Fibroblast of villous mesenchyme (primary cell): ENCODE results near the gene IGDCC3. TPM values are rescaled to one million over a fixed set of nuclear protein-coding genes. Genes with fewer than 3 reads are reported as not detected.

Experiments used
- DNase-seq: peaks from one replicate; pipeline ENCODE4 v3.0.0-alpha.2; 2010; ENCODE audit warnings: low read depth
- H3K4me3 ChIP-seq: 2 replicates; pipeline ENCODE4 v1.5.1; 2011; ENCODE audit warnings: low read depth, mild to moderate bottlenecking, low read length
- CTCF ChIP-seq: IDR thresholded peaks from 2 replicates; pipeline ENCODE4 v1.5.1; 2012; ENCODE audit warnings: low read depth, mild to moderate bottlenecking, low read length; ENCODE audit not compliant: insufficient read depth
- total RNA-seq: library from RNA; depleted of rRNA; stranded (reverse); fragments of >200 nt; gene quantifications from 2 replicates; pipeline ENCODE4 v1.2.3, GENCODE V29; 2012

The IGDCC3 gene
- total RNA-seq, 1 donor, result under 0.01 TPM

GRCh38 chr15:65372787-65373067 is 5.1 kb downstream of the IGDCC3 start:
- no peak overlapping the region for H3K4me3 ChIP-seq
- no peak for DNase-seq
- TF ChIP-seq CTCF, result no peak

GRCh38 chr15:65371976-65372786 is 5.6 kb downstream of the IGDCC3 start:
- TF ChIP-seq CTCF, result no peak
- DNase-seq, result no peak
- H3K4me3 ChIP-seq, result no peak overlapping the region

GRCh38 chr15:65370885-65371284 is 6.9 kb downstream of the IGDCC3 start:
- H3K4me3 ChIP-seq, result no peak overlapping the region
- no peak for DNase-seq
- TF ChIP-seq CTCF, result no peak

- no peak for DNase-seq
These were observed 8.2 kb downstream of the IGDCC3 start for GRCh38 chr15:65369651-65370050.

GRCh38 chr15:65369212-65369547 is 8.6 kb downstream of the IGDCC3 start:
- TF ChIP-seq CTCF, result no peak
- DNase-seq, result no peak
- H3K4me3 ChIP-seq, result no peak overlapping the region

More at GRCh38 chr15:65369651-65370050, 8.2 kb downstream of the IGDCC3 start:
- no peak overlapping the region for H3K4me3 ChIP-seq
- TF ChIP-seq CTCF, result no peak

GRCh38 chr15:65368302-65369211 is 9.2 kb downstream of the IGDCC3 start:
- H3K4me3 ChIP-seq, result no peak overlapping the region
- no peak for DNase-seq
- TF ChIP-seq CTCF, result no peak
